GM12878 (cell line): ENCODE measurements around the gene ROBO4. TPM values are rescaled to one million over a fixed set of nuclear protein-coding genes. Genes with fewer than 3 reads are reported as not detected.

ENCODE experiments used
- BCL11A ChIP-seq: IDR thresholded peaks from 2 replicates; pipeline ENCODE4 v1.6.1; 2011; ENCODE audit warnings: low read depth, low read length
- BCLAF1 ChIP-seq: fragments of 450-650 bp; IDR thresholded peaks from 2 replicates; pipeline ENCODE4 v1.6.1; 2017; ENCODE audit warnings: antibody characterized with exemption, mild to moderate bottlenecking, moderate library complexity
- CBX5 ChIP-seq: sonication (generic); IDR thresholded peaks from 2 replicates; pipeline ENCODE4 v1.6.1; 2016; ENCODE audit warnings: low read depth, moderate library complexity, mild to moderate bottlenecking, inconsistent platforms
- CEBPB ChIP-seq, 2 experiments: fragments of 150-350 bp in 1 of 2; IDR thresholded peaks; 2 replicates each; pipeline ENCODE4 v1.6.1; 2012 to 2014; ENCODE audit warnings: low read depth in 2 of 2, low read length in 2 of 2, borderline replicate concordance in 1 of 2, inconsistent platforms in 1 of 2
- CEBPZ ChIP-seq: fragments of 150-350 bp; IDR thresholded peaks from 2 replicates; pipeline ENCODE4 v1.6.1; 2016; ENCODE audit warnings: low read depth, low read length
- FOXM1 ChIP-seq: IDR thresholded peaks from 2 replicates; pipeline ENCODE4 v1.6.1; 2012; ENCODE audit warnings: low read depth, mild to moderate bottlenecking, inconsistent platforms, low read length, moderate library complexity
- MEF2B ChIP-seq: fragments of 450-650 bp; IDR thresholded peaks from 2 replicates; pipeline ENCODE4 v1.6.1; 2018; ENCODE audit warnings: mild to moderate bottlenecking, moderate library complexity; ENCODE audit not compliant: partially characterized antibody, poor library complexity, severe bottlenecking
- NFYB ChIP-seq: IDR thresholded peaks from 2 replicates; pipeline ENCODE4 v1.6.1; 2011; ENCODE audit warnings: low read depth, mild to moderate bottlenecking, low read length, improper control_type of control experiment, moderate library complexity; ENCODE audit not compliant: insufficient read depth
- NR2C1 ChIP-seq: fragments of 450-650 bp; IDR thresholded peaks from 2 replicates; pipeline ENCODE4 v1.6.1; 2017; ENCODE audit warnings: antibody characterized with exemption, mild to moderate bottlenecking, moderate library complexity
- USF1 ChIP-seq: IDR thresholded peaks from 2 replicates; pipeline ENCODE4 v1.6.1; 2011; ENCODE audit warnings: borderline replicate concordance, low read depth, mild to moderate bottlenecking, moderate library complexity, mixed read lengths, low read length; ENCODE audit not compliant: insufficient read depth; ENCODE audit errors: extremely low read length
- polyA plus RNA-seq, 11 experiments: library from polyadenylated mRNA; depleted of rRNA in 4 of 11; unstranded in 6 of 11; stranded (reverse) in 5 of 11; fragments of >200 nt; fragmentation: Nextera tagmentation in 4 of 11; fragmentation: Illumina TruSeq in 1 of 11; extraction: Ambion mirVana in 4 of 11; extraction: Trizol in 1 of 11; gene quantifications; 1 replicate in 1 of 11; 2 replicates in 10 of 11; pipeline versions ENCODE4 v1.2.1 to v1.2.3, GENCODE V29; 2011 to 2016; ENCODE audit warnings: inconsistent platforms in 2 of 11, missing spikeins in 2 of 11, low read depth in 1 of 11
- total RNA-seq, 4 experiments: library from RNA; depleted of rRNA in 3 of 4; stranded (reverse); fragments of >200 nt in 3 of 4; fragmentation: Illumina TruSeq in 1 of 4; extraction: Trizol in 1 of 4; gene quantifications; 2 replicates each; pipeline versions ENCODE4 v1.2.1 to v1.2.3, GENCODE V29; 2013 to 2021

Gene ROBO4
- total and polyA plus RNA-seq, 10 of the 15 experiments (the other 5 are each of a cell fraction or from before 2014, with no cell fraction given) = not detected

GRCh38 chr11:124943254-124943616, 45.6 kb upstream of the ROBO4 start (continued):
- TF ChIP-seq USF1 = no peak
- no peak for TF ChIP-seq CEBPB (IDR thresholded peaks at IDR 0.05; ENCODE audit: borderline replicate concordance in 1 of 2, low read depth in 2 of 2, low read length in 2 of 2)
- no peak for TF ChIP-seq MEF2B
- no peak for TF ChIP-seq CEBPZ
- no peak for TF ChIP-seq NR2C1
- TF ChIP-seq NFYB = no peak
- no peak for TF ChIP-seq BCLAF1
- no peak for TF ChIP-seq FOXM1
- TF ChIP-seq BCL11A = no peak
- TF ChIP-seq CBX5 = no peak
